ENCODE results near the gene EML4.

- TF ChIP-seq CTCF (IDR thresholded peaks at IDR 0.05; ENCODE audit: low read length) = no peak
- TF ChIP-seq EZH2 (optimal IDR thresholded peaks at IDR 0.05; ENCODE audit: low read depth, low read length) = no peak
These were observed 58.3 kb downstream of the EML4 start for GRCh38 chr2:42227491-42227890.

Data from MM.1S (cell line).